ACC112 (cell line): Measurements from ENCODE around the gene CTIF.

Experiments used
- H2AFZ ChIP-seq: fragments of 200-600 bp; sonication (generic); one replicate; pipeline ENCODE4 v1.6.0; 2017; ENCODE audit warnings: antibody characterized with exemption, low read length; ENCODE audit not compliant: unreplicated experiment
- H3K27ac ChIP-seq: fragments of 200-600 bp; sonication (generic); 2 replicates; pipeline ENCODE4 v1.5.1; 2014; ENCODE audit warnings: low read depth, mild to moderate bottlenecking, antibody characterized with exemption, low read length, moderate library complexity
- H3K27me3 ChIP-seq: fragments of 200-600 bp; sonication (generic); 2 replicates; pipeline ENCODE4 v1.6.1; 2014; ENCODE audit warnings: mild to moderate bottlenecking, antibody characterized with exemption, low read length, moderate library complexity, mixed read lengths; ENCODE audit not compliant: insufficient read depth
- H3K36me3 ChIP-seq: fragments of 200-600 bp; sonication (generic); 2 replicates; pipeline ENCODE4 v1.6.1; 2016; ENCODE audit warnings: mild to moderate bottlenecking, antibody characterized with exemption, low read length, moderate library complexity, mixed read lengths; ENCODE audit not compliant: insufficient read depth
- H3K4me1 ChIP-seq: fragments of 200-600 bp; sonication (generic); one replicate; pipeline ENCODE4 v1.6.1; 2016; ENCODE audit warnings: low read length, mixed read lengths; ENCODE audit not compliant: insufficient read depth, unreplicated experiment, control insufficient read depth
- H3K4me3 ChIP-seq: fragments of 200-600 bp; sonication (generic); 2 replicates; pipeline ENCODE4 v1.5.1; 2014; ENCODE audit warnings: mild to moderate bottlenecking, low read depth, low read length
- H3K79me2 ChIP-seq: fragments of 200-600 bp; sonication (generic); one replicate; pipeline ENCODE4 v1.6.0; 2016; ENCODE audit warnings: low read length; ENCODE audit not compliant: control insufficient read depth, unreplicated experiment, insufficient read depth

The CTIF gene

DNA sequence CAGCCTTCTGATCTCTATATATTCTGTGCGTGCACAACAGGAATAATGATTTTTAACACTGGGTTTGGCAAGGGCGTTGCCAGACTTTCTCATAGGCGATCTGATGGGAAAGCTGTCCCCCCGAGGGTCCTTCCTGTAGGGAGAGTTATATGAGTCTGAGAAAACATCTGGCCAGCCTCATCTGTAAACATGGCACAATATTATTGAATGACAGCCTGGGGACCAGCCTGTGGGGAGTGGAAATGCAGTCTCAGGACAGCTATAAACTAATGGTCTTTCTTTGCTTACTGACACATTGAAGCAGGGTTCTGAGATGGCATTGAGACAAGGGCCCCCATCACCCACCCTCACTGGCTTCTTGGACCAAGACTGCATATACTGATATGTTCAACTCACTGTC is 62.5 kb downstream of the CTIF start:
- no peak overlapping the region for H3K4me3 ChIP-seq
- no peak overlapping the region for H3K27ac ChIP-seq
- H3K36me3 ChIP-seq = no peaks in the 10 kb centered on the region
- H2AFZ ChIP-seq = no peak overlapping the region
- H3K4me1 ChIP-seq = peaks cover 5% of the 10 kb centered on the region
- no peaks in the 10 kb centered on the region for H3K27me3 ChIP-seq
- H3K79me2 ChIP-seq = peaks cover 31% of the 10 kb centered on the region

DNA sequence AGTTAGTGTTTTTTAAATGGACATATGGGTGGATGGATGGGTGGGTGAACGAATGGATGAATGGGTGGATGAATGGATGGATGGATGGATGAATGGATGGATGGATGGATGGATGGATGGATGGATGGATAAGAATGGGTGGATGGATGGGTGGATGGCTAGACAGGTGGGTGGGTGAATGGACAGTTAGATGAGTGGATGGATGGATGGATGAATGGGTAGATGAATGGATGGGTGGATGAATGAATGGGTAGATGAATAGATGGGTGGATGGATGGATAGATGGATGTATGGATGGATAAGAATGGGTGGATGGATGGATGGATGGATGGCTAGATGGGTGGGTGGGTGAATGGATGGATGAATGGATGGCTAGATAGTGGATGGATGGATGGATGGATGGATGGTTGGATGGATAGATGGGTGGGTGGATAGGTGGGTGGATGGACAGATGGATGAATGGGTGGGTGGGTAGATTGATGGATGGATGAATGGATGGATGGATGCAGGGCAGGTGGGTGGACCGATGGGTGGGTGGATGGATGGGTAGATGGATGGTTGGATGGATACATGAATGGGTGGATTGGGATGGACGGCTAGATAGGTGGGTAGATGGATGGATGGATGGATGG is 64.0 kb downstream of the CTIF start:
- Histone ChIP-seq H3K4me3 (no peak overlapping the region), H3K27me3 (no peaks in the 10 kb centered on the region), H3K4me1 (peaks cover 20% of the 10 kb centered on the region), H2AFZ (no peak overlapping the region), H3K27ac (no peak overlapping the region), H3K79me2 (peaks cover 36% of the 10 kb centered on the region), H3K36me3 (no peaks in the 10 kb centered on the region)

DNA sequence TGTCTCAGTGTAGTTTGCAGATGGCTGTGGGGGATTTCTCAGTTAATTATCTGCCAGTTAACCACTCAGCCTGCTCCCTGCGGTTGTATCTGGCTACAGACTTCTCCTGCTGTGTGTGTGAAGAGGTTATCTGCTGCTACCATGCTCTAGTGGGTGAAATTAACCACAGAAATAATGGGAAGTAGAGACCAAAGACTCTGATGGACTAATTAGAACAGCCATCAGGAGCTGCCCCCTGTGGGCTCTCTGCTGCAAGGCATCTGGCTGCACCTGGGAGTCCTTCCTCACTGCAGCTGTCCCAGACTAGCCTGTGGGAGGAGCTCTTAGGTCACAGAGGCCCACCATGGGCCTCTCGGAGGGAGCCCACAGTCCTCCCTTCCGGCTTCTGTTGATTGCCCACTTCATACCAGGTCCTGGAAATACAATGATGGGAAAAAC is 66.6 kb downstream of the CTIF start:
- Histone ChIP-seq H3K4me1 (peaks cover 24% of the 10 kb centered on the region), H3K27ac (no peak overlapping the region), H3K4me3 (no peak overlapping the region), H3K79me2 (peaks cover 45% of the 10 kb centered on the region), H2AFZ (no peak overlapping the region), H3K27me3 (no peaks in the 10 kb centered on the region), H3K36me3 (no peaks in the 10 kb centered on the region)

DNA sequence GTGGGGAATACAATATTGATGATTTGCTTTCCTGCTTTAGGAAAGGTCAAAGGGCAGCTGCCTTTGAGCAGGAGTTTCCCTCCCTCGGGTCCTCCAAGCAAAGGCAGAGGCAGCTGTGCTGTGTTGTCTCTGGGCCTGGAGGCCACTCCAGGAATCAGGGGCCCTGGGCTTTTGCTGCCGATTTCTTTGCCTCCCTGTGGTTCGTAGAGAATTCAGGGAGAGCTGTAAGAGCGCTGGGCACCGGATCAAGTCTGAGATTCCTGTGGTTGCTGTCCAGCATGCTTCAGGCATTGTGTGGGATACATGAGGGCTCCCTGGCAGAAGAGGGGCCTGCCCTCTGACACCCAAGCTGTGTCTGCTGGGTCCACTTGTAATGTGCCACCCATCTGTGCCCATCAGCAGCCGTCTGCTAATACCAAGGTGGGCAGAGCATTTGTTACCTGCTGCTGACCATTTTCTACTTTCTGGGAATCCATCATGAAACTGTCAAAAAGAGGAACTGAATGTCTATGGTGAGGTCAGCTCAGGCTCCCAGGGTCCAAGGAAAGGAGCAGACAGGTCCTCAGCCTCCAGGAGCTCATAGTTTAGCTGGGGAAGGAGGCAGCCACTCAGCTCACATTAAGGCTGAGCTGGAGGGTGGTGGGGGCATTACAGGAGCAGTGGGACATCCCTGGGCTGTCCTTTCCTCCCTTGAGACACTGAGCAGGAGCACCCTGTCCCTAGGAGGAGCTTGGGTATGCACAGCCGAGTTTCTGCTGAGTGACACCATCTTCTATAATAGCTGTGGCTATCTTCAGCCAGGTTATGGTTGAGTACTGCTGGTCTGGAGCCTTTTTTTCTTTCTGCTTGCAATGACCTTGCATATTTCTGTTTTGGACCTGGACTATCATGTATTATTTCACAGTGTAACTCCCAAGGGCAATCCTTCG is 68.5 kb downstream of the CTIF start:
- Histone ChIP-seq H3K79me2 (peaks cover 43% of the 10 kb centered on the region), H3K27me3 (no peaks in the 10 kb centered on the region), H3K4me1 (peaks cover 28% of the 10 kb centered on the region), H2AFZ (no peak overlapping the region), H3K27ac (no peak overlapping the region), H3K4me3 (no peak overlapping the region), H3K36me3 (no peaks in the 10 kb centered on the region)

DNA sequence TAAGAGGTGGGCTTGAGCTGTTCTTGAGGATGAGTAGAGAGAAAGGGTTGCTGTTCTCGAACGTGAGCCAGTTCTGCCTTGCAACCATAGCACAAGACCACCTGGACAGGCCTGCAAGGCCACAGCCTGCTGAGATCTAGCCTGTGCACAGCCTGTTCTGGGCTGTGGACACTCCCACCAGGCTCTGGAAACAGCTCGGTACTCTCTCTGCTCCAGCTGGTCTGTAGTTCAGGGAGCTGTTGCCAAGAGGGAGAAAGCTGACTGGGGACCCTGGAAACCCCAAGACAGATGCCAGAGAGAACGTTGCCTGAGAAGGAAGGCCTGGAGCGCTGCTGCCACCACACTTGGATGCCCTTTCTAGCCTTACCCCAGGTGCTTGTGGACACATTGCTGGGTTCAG is 69.8 kb downstream of the CTIF start:
- Histone ChIP-seq H3K4me3 (no peak overlapping the region), H2AFZ (no peak overlapping the region), H3K36me3 (no peaks in the 10 kb centered on the region), H3K79me2 (peaks cover 45% of the 10 kb centered on the region), H3K4me1 (peaks cover 28% of the 10 kb centered on the region), H3K27ac (no peak overlapping the region), H3K27me3 (no peaks in the 10 kb centered on the region)

DNA sequence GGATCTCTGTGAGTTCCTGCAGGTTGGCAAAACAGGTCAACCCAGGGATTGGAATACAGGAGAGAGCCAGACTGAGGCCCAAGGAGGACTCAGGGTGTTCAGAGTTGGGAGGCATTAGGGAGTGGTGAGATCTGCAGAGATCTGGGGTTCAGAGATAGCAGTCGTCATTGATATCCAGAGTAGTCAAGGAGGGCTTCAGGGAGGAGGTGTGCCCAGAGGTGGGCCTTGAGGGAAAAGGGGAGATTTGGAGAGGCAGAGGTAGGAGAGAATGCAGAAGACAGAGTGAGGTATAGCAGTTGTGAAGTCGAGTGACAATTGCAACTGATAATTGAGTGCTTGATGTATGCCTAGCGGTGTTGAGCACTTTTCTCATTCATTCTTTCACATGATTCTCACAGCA is 70.3 kb downstream of the CTIF start:
- Histone ChIP-seq H3K27ac (no peak overlapping the region), H3K36me3 (no peaks in the 10 kb centered on the region), H3K27me3 (no peaks in the 10 kb centered on the region), H2AFZ (no peak overlapping the region), H3K4me3 (no peak overlapping the region), H3K79me2 (peaks cover 45% of the 10 kb centered on the region), H3K4me1 (peaks cover 28% of the 10 kb centered on the region)

DNA sequence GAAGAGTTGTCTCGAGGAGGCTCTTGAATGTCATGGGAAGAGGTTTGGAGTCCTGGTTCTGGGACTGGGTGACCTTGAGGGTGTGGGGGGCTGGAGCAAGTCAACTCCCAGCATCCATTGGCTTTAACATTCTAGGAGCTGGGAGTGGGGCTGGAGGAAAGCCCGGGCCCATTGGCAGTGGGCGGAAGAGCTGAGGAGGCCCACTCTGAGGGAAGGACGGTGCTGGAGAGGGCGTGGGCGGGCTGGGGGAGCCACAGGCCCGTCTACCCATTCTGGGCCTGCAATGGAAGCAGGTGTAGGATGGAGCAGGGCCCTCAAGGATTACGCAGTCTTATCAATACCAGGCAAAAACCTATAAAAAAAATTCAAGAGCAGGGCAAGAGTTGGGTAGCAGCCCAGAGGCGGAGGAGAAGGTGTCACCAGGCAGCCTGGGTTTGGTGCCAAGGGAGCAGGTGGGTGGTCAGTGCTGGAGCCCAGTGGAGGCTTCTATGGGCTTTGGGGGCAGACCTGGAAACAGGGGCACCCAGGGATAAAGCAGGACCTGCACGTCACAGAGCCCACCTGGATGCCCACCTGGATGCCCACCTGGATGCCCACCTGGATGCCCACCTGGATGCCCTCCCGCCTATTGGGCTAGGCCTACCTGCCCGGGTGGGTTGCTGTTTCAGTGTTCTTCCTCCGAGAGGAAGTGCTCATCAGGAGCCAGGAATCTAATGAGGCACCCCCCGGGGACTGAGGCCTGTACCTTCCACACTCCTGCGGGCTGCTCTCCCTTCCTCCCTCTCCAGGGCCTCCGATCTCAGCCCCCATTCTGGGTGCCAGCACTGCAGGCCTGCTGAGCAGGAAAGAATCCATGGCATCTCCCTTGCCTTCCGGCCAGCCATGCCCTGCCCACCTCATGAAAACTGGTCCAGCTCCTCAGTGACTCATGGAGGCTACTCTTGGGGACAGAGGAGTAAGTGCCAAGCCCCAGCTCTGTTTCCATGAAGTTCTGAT is 71.3 kb downstream of the CTIF start:
- Histone ChIP-seq H3K4me1 (peaks cover 28% of the 10 kb centered on the region), H3K27ac (no peak overlapping the region), H3K4me3 (no peak overlapping the region), H3K27me3 (no peaks in the 10 kb centered on the region), H3K79me2 (peaks cover 43% of the 10 kb centered on the region), H2AFZ (no peak overlapping the region), H3K36me3 (no peaks in the 10 kb centered on the region)

DNA sequence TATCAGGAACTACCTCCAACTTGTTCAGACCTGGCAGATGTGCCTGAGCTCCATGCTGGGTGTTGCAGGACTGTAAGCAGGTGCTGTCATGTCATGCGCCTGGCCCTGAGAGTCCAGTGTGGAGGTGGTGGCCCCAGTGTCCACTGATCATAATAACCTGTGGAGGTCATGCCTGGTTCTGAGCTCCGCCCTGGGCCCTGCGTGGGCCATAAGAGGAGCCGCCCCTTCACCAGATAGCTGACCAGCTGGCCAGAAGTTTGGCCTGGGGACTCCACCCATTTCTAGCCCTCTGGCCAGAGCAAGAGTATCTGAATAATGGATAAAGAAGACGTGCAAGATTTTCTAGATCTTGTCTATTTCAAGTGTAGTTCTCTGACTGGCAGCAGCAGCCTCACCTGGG is 72.4 kb downstream of the CTIF start:
- Histone ChIP-seq H3K27me3 (no peaks in the 10 kb centered on the region), H3K4me1 (peaks cover 24% of the 10 kb centered on the region), H2AFZ (no peak overlapping the region), H3K36me3 (no peaks in the 10 kb centered on the region), H3K27ac (no peak overlapping the region), H3K79me2 (peaks cover 34% of the 10 kb centered on the region), H3K4me3 (no peak overlapping the region)

DNA sequence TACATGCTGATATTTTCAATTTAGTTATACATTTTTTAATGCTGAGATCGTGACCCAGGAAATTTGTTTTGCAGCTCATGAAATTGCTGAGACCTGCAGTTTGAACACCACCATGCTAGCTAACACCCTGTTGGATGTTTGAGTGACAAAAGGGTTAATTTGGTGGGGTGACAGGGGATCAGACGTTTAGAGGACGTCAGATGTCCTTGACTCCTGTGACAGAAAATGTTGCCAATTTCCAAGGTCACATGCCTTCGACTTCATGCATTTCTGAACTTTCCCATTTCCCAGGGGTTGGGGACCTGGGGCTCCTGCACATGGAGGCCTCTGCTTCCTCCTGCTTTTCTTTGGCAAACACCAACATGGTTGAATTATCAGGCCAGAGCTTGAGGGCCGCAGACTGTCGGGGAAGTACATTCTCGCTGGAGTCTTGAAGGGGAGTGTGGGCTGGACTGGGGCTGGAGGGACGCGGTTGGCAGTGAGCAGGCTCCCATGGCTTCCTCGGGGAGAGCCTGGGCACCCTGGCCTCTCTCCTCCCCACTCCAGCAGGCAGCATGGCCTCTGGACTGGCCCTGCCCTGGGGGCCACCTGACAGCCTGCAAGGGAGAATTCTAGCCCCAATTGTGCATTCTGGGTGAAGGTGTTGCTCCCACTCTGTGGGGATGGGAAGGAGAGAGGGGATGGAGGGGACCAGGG is 73.1 kb downstream of the CTIF start:
- Histone ChIP-seq H2AFZ (no peak overlapping the region), H3K4me3 (no peak overlapping the region), H3K4me1 (peaks cover 16% of the 10 kb centered on the region), H3K36me3 (no peaks in the 10 kb centered on the region), H3K27ac (no peak overlapping the region), H3K79me2 (peaks cover 33% of the 10 kb centered on the region), H3K27me3 (no peaks in the 10 kb centered on the region)

DNA sequence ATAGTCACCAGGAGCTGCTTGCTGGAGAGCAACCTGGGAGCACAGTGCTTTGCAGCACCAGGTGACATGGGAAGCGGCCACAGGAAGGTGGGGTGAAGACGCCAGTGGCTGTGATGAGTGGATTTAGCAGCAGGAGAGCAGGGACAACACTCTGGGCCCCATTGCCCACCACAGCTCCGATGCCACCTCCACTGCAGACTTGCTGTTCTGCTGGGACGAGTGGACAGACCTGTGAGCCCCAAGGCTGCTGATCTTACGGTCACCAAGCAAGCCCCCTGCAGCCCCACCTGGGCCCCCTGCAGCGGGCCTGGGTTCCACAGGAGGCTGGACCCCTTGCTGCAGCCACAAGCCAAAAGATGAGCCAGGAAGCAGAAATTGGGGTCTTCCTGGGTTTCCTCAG is 73.7 kb downstream of the CTIF start:
- Histone ChIP-seq H3K36me3 (no peaks in the 10 kb centered on the region), H3K27me3 (no peaks in the 10 kb centered on the region), H3K4me3 (no peak overlapping the region), H3K79me2 (peaks cover 32% of the 10 kb centered on the region), H3K27ac (no peak overlapping the region), H3K4me1 (peaks cover 11% of the 10 kb centered on the region), H2AFZ (no peak overlapping the region)
